ENCODE data around the gene BEND7. TPM values are rescaled to one million over a fixed set of nuclear protein-coding genes. Genes with fewer than 3 reads are reported as not detected.

The BEND7 gene
- total RNA-seq, 6 experiments from 2014 or later, result 0.14 to 2.0 (median 0.49) TPM

- H3K4me1 Mint-ChIP-seq (ENCODE audit: low read depth), result no peaks in the 10 kb centered on the region
- no peak overlapping the region for H3K27ac Mint-ChIP-seq
- peaks cover 24% of the 10 kb centered on the region for H3K27me3 Mint-ChIP-seq (ENCODE audit: insufficient read depth)
- H3K4me3 Mint-ChIP-seq, result no peak overlapping the region
- DNase-seq, result no peak
- no peak for TF ChIP-seq CTCF (IDR thresholded peaks at IDR 0.05)
- H3K36me3 Mint-ChIP-seq (ENCODE audit: low read depth), result no peaks in the 10 kb centered on the region
- peaks cover 7% of the 10 kb centered on the region; the same call in 1 of the 2 replicates for H3K9me3 Mint-ChIP-seq
These were observed 127.7 kb downstream of the BEND7 start for GRCh38 chr10:13401142-13401541.

GRCh38 chr10:13400196-13400965 is 128.4 kb downstream of the BEND7 start:
- DNase-seq, result no peak
- H3K27me3 Mint-ChIP-seq (ENCODE audit: insufficient read depth), result peaks cover 22% of the 10 kb centered on the region
- no peak overlapping the region for H3K27ac Mint-ChIP-seq
- no peak for TF ChIP-seq CTCF (IDR thresholded peaks at IDR 0.05)
- no peaks in the 10 kb centered on the region for H3K4me1 Mint-ChIP-seq (ENCODE audit: low read depth)
- peaks cover 7% of the 10 kb centered on the region; the same call in 1 of the 2 replicates for H3K9me3 Mint-ChIP-seq
- no peak overlapping the region for H3K4me3 Mint-ChIP-seq
- H3K36me3 Mint-ChIP-seq (ENCODE audit: low read depth), result no peaks in the 10 kb centered on the region

GRCh38 chr10:13399752-13400151 is 129.1 kb downstream of the BEND7 start:
- Mint-ChIP-seq H3K4me1 (ENCODE audit: low read depth) (no peaks in the 10 kb centered on the region), H3K4me3 (no peak overlapping the region), H3K27me3 (ENCODE audit: insufficient read depth) (peaks cover 22% of the 10 kb centered on the region), H3K27ac (no peak overlapping the region), H3K36me3 (ENCODE audit: low read depth) (no peaks in the 10 kb centered on the region), H3K9me3 (peaks cover 7% of the 10 kb centered on the region; the same call in 1 of the 2 replicates)
- no peak for DNase-seq
- TF ChIP-seq CTCF (IDR thresholded peaks at IDR 0.05), result no peak

- H3K9me3 Mint-ChIP-seq, result peaks cover 7% of the 10 kb centered on the region; the same call in 1 of the 2 replicates
- H3K36me3 Mint-ChIP-seq (ENCODE audit: low read depth), result no peaks in the 10 kb centered on the region
- H3K27me3 Mint-ChIP-seq (ENCODE audit: insufficient read depth), result peaks cover 25% of the 10 kb centered on the region
- H3K27ac Mint-ChIP-seq, result no peak overlapping the region
- H3K4me3 Mint-ChIP-seq, result no peak overlapping the region
- no peaks in the 10 kb centered on the region for H3K4me1 Mint-ChIP-seq (ENCODE audit: low read depth)
- no peak for DNase-seq
- TF ChIP-seq CTCF (IDR thresholded peaks at IDR 0.05), result no peak
These were observed 129.6 kb downstream of the BEND7 start for GRCh38 chr10:13399236-13399635.

GRCh38 chr10:13397052-13397451 is 131.8 kb downstream of the BEND7 start:
- no peak for TF ChIP-seq CTCF (IDR thresholded peaks at IDR 0.05)
- H3K36me3 Mint-ChIP-seq (ENCODE audit: low read depth), result no peaks in the 10 kb centered on the region
- no peak overlapping the region for H3K27ac Mint-ChIP-seq
- DNase-seq, result no peak
- H3K4me1 Mint-ChIP-seq (ENCODE audit: low read depth), result no peaks in the 10 kb centered on the region
- peaks cover 27% of the 10 kb centered on the region for H3K27me3 Mint-ChIP-seq (ENCODE audit: insufficient read depth)
- H3K4me3 Mint-ChIP-seq, result no peak overlapping the region
- H3K9me3 Mint-ChIP-seq, result peaks cover 7% of the 10 kb centered on the region; the same call in 1 of the 2 replicates
